GM10248 (cell line): ENCODE data around the gene UBR4.
"Not testable (repeated sequence)": the region's sequence is repeated elsewhere in the genome, so short reads cannot be mapped to it uniquely, and the experiment has no call there.

Source experiments
- CTCF ChIA-PET: fragments of 300-600 bp; sonication (Branson Sonifier 250); formaldehyde crosslinking; extraction: SDS; loops from one replicate; lab custom pipeline; 2021; ENCODE audit warnings: antibody characterized with exemption; lab: Yijun Ruan, JAX
- POLR2A ChIA-PET: fragments of 350-650 bp; sonication (Branson Sonifier 250); formaldehyde crosslinking; extraction: SDS; loops from one replicate; lab custom pipeline; 2020; ENCODE audit warnings: antibody characterized with exemption; lab: Yijun Ruan, JAX
- DNase-seq: peaks from one replicate; pipeline ENCODE4 v3.0.0; 2012; ENCODE audit errors: extremely low spot score
- TF ChIP-seq, protein P1 (sequence below): IDR thresholded peaks from 2 replicates; pipeline ENCODE4 v1.5.1; 2012; ENCODE audit warnings: mild to moderate bottlenecking, low read depth; ENCODE audit errors: extremely low read depth, missing control alignments, control extremely low read depth

UBR4 gene

DNA sequence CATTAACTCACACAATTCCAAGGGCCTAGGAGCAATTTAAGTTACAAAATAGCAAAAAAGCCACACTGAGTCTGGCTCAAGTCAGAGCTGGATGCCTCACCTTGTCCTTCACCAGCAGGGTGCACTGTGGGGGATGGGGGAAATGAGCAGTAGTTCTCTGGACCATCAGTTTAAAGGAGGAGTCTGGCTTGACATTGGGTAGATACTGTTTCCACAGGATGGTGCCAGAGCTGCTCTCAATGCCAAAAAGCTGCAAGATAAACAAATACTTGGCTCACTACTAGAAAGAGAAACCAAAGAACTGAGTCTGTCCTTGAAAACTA, 22.4 kb upstream of the UBR4 start:
- no peak for DNase-seq
- CTCF ChIA-PET: interaction anchor here (1.0 to 7.2 kb wide), 3 partner anchors 8 to 12 kb away, joined by 3 to 42 read pairs (median 5); no protein-coding TSS in a partner anchor
- TF ChIP-seq, protein P1, sequence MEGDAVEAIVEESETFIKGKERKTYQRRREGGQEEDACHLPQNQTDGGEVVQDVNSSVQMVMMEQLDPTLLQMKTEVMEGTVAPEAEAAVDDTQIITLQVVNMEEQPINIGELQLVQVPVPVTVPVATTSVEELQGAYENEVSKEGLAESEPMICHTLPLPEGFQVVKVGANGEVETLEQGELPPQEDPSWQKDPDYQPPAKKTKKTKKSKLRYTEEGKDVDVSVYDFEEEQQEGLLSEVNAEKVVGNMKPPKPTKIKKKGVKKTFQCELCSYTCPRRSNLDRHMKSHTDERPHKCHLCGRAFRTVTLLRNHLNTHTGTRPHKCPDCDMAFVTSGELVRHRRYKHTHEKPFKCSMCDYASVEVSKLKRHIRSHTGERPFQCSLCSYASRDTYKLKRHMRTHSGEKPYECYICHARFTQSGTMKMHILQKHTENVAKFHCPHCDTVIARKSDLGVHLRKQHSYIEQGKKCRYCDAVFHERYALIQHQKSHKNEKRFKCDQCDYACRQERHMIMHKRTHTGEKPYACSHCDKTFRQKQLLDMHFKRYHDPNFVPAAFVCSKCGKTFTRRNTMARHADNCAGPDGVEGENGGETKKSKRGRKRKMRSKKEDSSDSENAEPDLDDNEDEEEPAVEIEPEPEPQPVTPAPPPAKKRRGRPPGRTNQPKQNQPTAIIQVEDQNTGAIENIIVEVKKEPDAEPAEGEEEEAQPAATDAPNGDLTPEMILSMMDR: no peak
- POLR2A ChIA-PET: no interaction called here

DNA sequence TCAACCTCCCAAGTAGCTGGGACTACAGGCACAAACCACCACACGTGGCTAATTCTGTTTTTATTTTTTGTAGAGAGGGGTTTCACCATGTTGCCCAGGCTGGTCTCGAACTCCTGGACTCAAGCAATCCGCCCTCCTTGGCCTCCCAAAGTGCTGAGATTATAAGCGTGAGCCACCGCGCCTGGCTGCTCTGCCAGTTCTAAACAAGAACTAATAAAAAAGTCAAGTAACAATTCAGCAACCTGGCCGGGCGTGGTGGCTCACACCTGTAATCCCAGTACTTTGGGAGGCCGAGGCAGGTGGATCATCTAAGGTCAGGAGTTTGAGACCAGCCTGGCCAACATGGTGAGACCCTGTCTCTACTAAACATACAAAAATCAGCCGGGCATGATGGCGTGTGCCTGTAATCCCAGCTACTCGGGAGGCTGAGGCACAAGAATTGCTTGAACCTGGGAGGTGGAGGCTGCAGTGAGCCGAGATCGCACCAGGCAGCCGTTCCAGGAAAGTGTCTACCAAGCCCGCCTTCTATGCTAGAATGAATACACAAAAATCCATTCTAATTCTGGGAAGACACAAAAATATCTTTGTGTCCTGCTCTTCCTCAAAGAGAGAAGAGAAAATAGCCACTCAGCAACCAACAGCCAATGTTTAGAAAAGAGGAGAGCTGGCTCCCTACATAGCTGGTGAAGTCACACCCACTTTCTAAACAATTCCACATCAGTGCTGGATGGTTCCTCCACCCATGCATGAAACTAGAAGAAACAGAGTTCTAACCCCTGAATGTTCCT, 21.9 kb upstream of the UBR4 start:
- CTCF ChIA-PET: interaction anchor here (0.7 to 7.2 kb wide), 4 partner anchors 9 to 52 kb away, joined by 3 to 42 read pairs (median 4); no protein-coding TSS in a partner anchor
- DNase-seq, POLR2A ChIA-PET: not testable (repeated sequence)

DNA sequence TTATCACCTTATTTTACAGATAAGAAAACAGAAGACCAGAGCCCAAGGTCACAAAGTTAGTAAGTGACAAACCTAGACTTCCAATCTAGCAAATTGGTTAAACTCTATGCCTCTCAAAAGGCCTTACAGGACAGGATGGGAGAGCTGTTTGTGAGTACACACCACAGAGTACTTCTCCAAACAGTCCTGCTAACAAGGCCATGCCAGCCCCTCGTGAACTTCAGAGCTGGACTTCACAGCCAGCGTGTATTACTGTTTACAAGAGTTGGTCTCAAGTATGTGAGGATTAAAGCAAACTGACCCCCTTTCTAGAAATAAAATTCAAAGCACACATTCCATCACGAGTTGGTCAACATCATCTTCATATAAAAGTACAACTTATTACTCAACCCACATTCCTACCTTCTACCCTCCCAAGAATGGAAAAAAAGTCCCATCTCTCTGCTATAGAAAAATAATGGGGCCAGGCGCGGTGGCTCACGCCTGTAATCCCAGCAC, 19.8 kb upstream of the UBR4 start:
- CTCF ChIA-PET: interaction anchor here (1.2 to 7.2 kb wide), 5 partner anchors 10 to 345 kb away, joined by 3 to 42 read pairs (median 4); no protein-coding TSS in a partner anchor
- POLR2A ChIA-PET: no interaction called here
- TF ChIP-seq, protein P1: no peak
- no peak for DNase-seq

DNA sequence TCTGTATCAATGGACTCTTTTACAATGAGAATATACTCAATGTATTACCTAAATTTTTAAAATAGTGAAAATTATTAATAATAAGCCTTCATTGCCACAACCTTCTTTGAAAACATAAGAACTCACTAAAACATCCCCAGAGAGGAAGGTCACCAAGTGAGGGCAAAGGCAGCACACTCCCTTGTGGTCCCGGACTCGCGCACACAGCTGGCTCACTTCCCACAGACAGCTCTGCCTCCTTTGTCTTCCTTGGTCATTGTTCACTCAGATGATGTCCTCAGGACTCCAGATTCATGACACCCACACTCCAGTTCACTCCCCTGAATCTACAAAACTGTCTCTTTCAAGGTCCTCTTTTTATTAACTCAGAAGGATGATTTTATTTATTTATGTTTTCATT, 19.2 kb upstream of the UBR4 start:
- ChIA-PET CTCF (interaction anchor here (1.2 to 7.2 kb wide), 6 partner anchors 9 to 345 kb away, joined by 3 to 42 read pairs (median 5); no protein-coding TSS in a partner anchor), POLR2A (no interaction called here)
- no peak for DNase-seq
- TF ChIP-seq, protein P1: no peak

DNA sequence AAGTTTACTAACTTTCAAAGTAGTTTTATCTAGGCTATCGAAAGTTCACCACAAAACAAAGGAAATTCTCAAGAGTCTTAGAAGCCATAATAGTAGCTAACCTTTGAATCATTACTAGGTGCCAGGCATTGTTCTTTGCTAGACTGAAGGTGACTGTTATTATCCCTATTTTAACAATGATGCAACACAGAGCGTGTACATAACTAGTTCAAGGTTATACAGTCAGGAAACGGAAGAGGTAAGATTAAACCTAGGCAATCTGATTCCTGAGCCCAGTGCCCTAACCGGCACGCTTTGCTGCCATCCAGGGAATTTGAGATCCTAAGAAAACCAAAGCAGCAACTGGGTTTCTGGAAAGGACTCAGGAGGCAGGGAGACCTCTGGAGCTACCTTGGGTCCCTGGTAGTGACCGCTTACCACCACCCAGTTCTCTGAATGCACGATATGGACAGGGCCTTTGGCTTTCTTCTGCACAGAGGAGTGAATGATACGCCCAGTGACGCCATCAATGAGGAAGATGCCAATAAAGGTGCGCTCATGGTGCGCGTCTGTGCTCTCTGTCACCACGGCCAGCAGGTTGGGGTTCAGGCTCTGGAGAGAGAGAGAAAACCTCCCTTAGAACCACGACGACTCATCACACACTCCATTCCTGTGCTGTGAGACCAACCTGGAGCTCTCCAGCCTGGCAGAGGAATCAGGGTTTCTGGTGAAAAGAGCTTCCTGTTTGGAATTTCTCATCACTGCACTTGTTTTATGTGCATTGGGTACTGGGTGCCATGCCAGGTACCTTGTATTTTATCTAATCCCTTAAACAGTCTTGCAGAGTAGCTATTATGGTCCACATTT, 13.1 kb upstream of the UBR4 start:
- TF ChIP-seq, protein P1: no peak
- CTCF ChIA-PET: interaction anchor here (0.6 to 1.6 kb wide), 8 partner anchors 8 to 384 kb away, joined by 3 to 6 read pairs (median 3); no protein-coding TSS in a partner anchor
- no peak for DNase-seq
- POLR2A ChIA-PET: no interaction called here

DNA sequence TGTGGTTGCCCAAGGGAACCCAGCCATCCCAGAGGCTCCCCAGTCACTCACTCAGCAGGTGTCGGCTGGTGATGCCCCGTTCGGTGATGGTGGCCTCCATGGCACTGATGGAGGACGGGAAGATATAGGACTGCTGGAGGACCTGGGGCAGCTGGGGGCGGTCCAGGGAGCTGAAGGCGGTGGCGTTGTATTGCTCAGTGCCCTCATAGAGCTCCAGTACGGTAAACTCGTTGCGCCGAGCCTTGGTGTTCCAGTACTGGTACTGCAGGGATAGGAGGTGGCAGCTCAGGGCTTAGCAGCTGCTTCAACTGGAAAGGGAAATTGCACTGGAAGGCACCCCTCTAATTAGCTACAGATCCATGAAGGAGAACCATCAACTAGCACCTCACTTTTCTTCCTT, 12.5 kb upstream of the UBR4 start:
- TF ChIP-seq, protein P1: no peak
- DNase-seq: no peak
- POLR2A ChIA-PET: no interaction called here
- CTCF ChIA-PET: interaction anchor here (0.6 to 1.6 kb wide), 8 partner anchors 9 to 384 kb away, joined by 3 to 6 read pairs (median 3); no protein-coding TSS in a partner anchor
